Keratinocyte (primary cell): ENCODE data around the gene SMG9.

Source experiments
- CTCF ChIP-seq, 3 experiments: IDR thresholded peaks in 1 of 3; conservative IDR thresholded peaks in 1 of 3; optimal IDR thresholded peaks in 1 of 3; 2 replicates in 2 of 3; 3 replicates in 1 of 3; pipeline versions ENCODE3 to v1.5.1; 2011; ENCODE audit warnings: low read length in 3 of 3, mild to moderate bottlenecking in 3 of 3, moderate library complexity in 2 of 3, control low read depth in 1 of 3, inconsistent platforms in 1 of 3; ENCODE audit not compliant: insufficient read depth in 2 of 3; ENCODE audit errors: extremely low read depth in 1 of 3
- EZH2 ChIP-seq: IDR thresholded peaks from one replicate; pipeline ENCODE4 v1.6.1; 2012; ENCODE audit warnings: inconsistent platforms, mild to moderate bottlenecking, low read length, moderate library complexity

- no peak for TF ChIP-seq CTCF (optimal IDR thresholded peaks at IDR 0.05 in 1 of 3, IDR thresholded peaks at IDR 0.05 in 1 of 3, conservative IDR thresholded peaks at IDR 0.05 in 1 of 3; ENCODE audit: extremely low read depth in 1 of 3, insufficient read depth in 2 of 3, low read length in 3 of 3)
- TF ChIP-seq EZH2: no peak
These were observed 31.9 kb upstream of the SMG9 start for GRCh38 chr19:43786665-43787064.
